ENCODE measurements around the gene COPS8. TPM values are rescaled to one million over a fixed set of nuclear protein-coding genes. Genes with fewer than 3 reads are reported as not detected.

COPS8 gene
- total RNA-seq, 3 donors from 2014 or later = 88.8 to 205 (median 103) TPM

DNA sequence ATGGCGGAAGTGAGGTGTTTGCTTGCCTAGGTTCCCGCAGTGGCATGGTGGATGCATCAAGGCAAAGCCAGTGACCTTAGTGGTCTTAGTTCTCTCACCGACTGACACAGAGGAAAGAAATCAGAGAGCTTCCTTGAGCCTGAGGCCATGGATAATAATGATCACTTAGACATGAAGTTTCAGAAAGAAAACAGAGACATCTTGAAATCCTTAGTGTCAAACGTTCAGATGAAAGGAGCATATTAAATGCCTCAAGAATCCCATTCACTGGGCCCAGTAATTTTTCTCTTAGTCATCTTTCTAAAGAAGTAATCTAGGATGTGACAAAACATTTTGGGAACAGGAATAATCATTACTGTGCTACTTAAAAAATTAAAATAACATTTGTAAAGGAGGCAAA is 35.2 kb downstream of the COPS8 start:
- no peaks in the 10 kb centered on the region for H3K9me3 ChIP-seq
- H3K4me1 ChIP-seq = no peaks in the 10 kb centered on the region
- H3K36me3 ChIP-seq = no peaks in the 10 kb centered on the region
- DNase-seq (ENCODE audit: low spot score in 2 of 2) = no peak
- H3K27me3 ChIP-seq = no peaks in the 10 kb centered on the region
- no peak overlapping the region for H3K4me3 ChIP-seq
- intact Hi-C loops (cut with DNase I; ENCODE audit: low total_unique reads) = no loop called here
- peak overlapping the region in 1 of 2 donors; percentile 76 for H3K27ac ChIP-seq
- TF ChIP-seq POLR2AphosphoS5 (IDR thresholded peaks at IDR 0.05) (no peak), POLR2A (IDR thresholded peaks at IDR 0.05) (no peak)
- TF ChIP-seq, protein P1, sequence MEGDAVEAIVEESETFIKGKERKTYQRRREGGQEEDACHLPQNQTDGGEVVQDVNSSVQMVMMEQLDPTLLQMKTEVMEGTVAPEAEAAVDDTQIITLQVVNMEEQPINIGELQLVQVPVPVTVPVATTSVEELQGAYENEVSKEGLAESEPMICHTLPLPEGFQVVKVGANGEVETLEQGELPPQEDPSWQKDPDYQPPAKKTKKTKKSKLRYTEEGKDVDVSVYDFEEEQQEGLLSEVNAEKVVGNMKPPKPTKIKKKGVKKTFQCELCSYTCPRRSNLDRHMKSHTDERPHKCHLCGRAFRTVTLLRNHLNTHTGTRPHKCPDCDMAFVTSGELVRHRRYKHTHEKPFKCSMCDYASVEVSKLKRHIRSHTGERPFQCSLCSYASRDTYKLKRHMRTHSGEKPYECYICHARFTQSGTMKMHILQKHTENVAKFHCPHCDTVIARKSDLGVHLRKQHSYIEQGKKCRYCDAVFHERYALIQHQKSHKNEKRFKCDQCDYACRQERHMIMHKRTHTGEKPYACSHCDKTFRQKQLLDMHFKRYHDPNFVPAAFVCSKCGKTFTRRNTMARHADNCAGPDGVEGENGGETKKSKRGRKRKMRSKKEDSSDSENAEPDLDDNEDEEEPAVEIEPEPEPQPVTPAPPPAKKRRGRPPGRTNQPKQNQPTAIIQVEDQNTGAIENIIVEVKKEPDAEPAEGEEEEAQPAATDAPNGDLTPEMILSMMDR (IDR thresholded peaks at IDR 0.05) = no peak

DNA sequence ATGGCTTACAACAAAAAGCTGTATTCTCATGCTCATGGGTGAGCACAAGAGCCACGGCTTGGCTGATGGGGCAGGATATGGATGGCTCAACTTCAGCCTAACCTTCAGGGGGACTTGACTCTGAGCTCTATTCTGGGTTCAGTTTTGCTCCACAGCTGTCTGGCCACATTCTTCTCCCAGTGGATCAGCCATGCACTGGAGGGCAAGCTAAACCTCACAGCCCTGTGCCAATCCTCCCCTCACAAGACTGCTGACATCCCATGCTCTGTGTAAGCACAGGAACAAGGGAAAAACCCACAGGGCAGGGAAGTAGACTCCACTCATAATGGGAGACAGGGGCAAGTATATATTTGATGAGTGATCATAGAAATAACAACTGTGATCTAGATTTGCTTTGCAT is 35.6 kb downstream of the COPS8 start:
- Histone ChIP-seq H3K27ac (peak overlapping the region in 1 of 2 donors; percentile 76), H3K4me3 (no peak overlapping the region), H3K36me3 (no peaks in the 10 kb centered on the region), H3K27me3 (no peaks in the 10 kb centered on the region), H3K9me3 (no peaks in the 10 kb centered on the region), H3K4me1 (no peaks in the 10 kb centered on the region)
- intact Hi-C loops (cut with DNase I; ENCODE audit: low total_unique reads) = no loop called here
- TF ChIP-seq POLR2AphosphoS5 (IDR thresholded peaks at IDR 0.05) (no peak), POLR2A (IDR thresholded peaks at IDR 0.05) (no peak)
- TF ChIP-seq, protein P1 (IDR thresholded peaks at IDR 0.05) = no peak
- DNase-seq (ENCODE audit: low spot score in 2 of 2) = no peak

DNA sequence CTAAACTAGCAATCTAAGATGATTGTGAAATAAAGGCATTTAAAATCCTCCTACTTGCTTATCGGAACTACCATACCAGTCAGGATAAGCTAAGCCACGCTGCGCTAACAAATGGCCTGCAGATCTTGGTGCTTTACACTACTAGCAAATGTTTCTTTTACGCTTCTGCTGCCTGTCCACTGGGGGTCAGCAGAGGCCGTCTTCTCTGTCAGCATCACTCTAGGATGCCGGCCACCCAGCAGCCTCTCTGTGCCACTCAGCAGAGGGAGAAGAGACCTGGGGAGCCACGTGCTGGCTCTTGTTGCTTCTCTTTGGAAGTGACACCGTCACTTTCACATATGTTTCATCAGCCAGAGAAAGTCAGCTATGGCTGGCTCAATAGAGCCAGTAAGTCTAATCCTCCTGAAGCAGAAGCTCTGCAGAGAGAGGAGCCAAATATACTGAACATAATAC is 36.6 kb downstream of the COPS8 start:
- TF ChIP-seq, protein P1 (IDR thresholded peaks at IDR 0.05) = peak in 2 of 3 donors; percentile 48 to 54
- no peak for TF ChIP-seq POLR2A (IDR thresholded peaks at IDR 0.05)
- DNase-seq (ENCODE audit: low spot score in 2 of 2) = peak in 1 of 2 donors; percentile 63
- Histone ChIP-seq H3K36me3 (no peaks in the 10 kb centered on the region), H3K9me3 (no peaks in the 10 kb centered on the region), H3K4me1 (no peaks in the 10 kb centered on the region), H3K4me3 (no peak overlapping the region), H3K27me3 (no peaks in the 10 kb centered on the region), H3K27ac (no peak overlapping the region)
- intact Hi-C loops (cut with DNase I; ENCODE audit: low total_unique reads) = no loop called here

DNA sequence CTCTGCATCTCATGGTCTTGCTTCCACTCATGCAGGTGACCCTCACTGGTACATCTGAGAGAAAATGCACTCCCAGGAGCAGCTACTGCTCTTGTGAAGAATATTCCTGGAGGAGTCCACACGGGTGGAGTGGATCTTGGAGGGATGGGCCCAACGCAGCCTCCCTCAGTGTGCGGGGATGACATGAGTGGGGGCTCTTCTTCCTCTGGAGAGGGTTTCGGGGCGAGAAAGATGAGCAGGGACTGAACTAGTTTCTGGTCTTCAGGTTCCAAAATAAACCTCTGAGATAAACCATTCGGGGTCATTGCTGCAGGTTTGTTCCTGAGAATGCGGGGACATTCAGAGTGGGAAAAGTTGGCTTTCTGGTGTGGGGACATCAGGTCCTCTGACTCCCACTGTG is 39.1 kb downstream of the COPS8 start:
- Histone ChIP-seq H3K27me3 (no peaks in the 10 kb centered on the region), H3K36me3 (no peaks in the 10 kb centered on the region), H3K4me1 (no peaks in the 10 kb centered on the region), H3K4me3 (no peak overlapping the region), H3K9me3 (no peaks in the 10 kb centered on the region), H3K27ac (no peak overlapping the region)
- TF ChIP-seq POLR2A (IDR thresholded peaks at IDR 0.05) = no peak
- TF ChIP-seq, protein P1 (IDR thresholded peaks at IDR 0.05) = no peak
- no peak for TF ChIP-seq POLR2AphosphoS5 (IDR thresholded peaks at IDR 0.05)
- intact Hi-C loops (cut with DNase I; ENCODE audit: low total_unique reads) = no loop called here
- no peak for DNase-seq (ENCODE audit: low spot score in 2 of 2)

DNA sequence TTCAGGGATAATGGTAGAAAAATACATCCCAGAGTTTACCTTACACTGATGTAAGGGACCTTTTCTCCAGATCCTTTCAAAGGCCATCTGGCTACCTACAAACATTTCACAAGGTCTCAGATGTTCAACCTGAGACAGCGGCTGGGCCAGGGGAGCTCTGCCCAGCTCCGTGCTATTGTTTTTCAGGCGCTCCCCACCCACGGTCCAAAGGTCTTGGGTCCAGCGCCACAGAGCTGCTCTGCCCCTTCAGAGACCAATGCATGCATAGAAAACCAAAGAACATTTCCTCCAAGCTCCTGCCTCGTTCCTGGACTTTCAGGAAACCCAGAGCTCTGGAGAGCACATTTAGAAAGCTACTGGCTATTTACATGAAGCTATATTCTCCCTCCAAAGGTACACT is 40.3 kb downstream of the COPS8 start:
- no peak for DNase-seq (ENCODE audit: low spot score in 2 of 2)
- Histone ChIP-seq H3K4me3 (no peak overlapping the region), H3K4me1 (no peaks in the 10 kb centered on the region), H3K9me3 (no peaks in the 10 kb centered on the region), H3K36me3 (no peaks in the 10 kb centered on the region), H3K27ac (peak overlapping the region; percentile 50 to 80), H3K27me3 (no peaks in the 10 kb centered on the region)
- intact Hi-C loops (cut with DNase I; ENCODE audit: low total_unique reads) = no loop called here
- no peak for TF ChIP-seq POLR2AphosphoS5 (IDR thresholded peaks at IDR 0.05)
- TF ChIP-seq POLR2A (IDR thresholded peaks at IDR 0.05) = no peak
- TF ChIP-seq, protein P1 (IDR thresholded peaks at IDR 0.05) = no peak

Data from breast epithelium (tissue), 4 donors.